Measurements from ENCODE around the gene MTCH1. TPM values are rescaled to one million over a fixed set of nuclear protein-coding genes. Genes with fewer than 3 reads are reported as not detected.

Gene MTCH1
- total RNA-seq, 2 experiments from 2014 or later = 231 to 239 TPM

DNA sequence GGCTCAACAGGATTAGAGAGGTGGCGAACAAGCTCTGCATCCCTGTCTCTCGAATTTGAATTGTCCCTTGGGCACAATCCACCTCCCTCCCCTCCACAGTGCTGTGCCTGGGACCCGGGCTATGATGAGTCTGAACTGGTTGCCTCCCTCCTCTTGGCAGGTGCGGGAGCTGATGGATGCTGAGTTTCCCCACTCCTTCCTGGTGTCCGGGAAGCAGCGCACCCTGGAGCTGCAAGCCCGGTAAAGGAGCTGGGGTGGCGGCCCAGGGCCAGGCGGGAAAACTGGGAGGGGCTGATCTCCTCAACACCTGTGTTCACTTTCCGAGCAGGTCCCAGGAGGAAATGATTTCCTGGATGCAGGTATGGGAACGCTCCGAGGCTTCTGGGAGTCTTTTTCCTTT is 34.4 kb upstream of the MTCH1 start:
- Histone ChIP-seq H3K27me3 (ENCODE audit: control insufficient read depth in 1 of 2, insufficient read depth in 2 of 2, low read length in 2 of 2) (no peaks in the 10 kb centered on the region), H3K27ac (ENCODE audit: low read depth in 1 of 2, low read length in 2 of 2) (no peak overlapping the region), H3K4me3 (ENCODE audit: low read length) (no peak overlapping the region), H3K36me3 (ENCODE audit: insufficient read depth, low read length) (no peaks in the 10 kb centered on the region), H3K9me3 (ENCODE audit: control insufficient read depth in 1 of 2, insufficient read depth in 1 of 2, low read length in 2 of 2) (no peaks in the 10 kb centered on the region), H3K4me1 (ENCODE audit: insufficient read depth, low read length) (peaks cover 52% of the 10 kb centered on the region)
- intact Hi-C loops (cut with DNase I, micrococcal nuclease) = no loop called here
- TF ChIP-seq, protein P1, sequence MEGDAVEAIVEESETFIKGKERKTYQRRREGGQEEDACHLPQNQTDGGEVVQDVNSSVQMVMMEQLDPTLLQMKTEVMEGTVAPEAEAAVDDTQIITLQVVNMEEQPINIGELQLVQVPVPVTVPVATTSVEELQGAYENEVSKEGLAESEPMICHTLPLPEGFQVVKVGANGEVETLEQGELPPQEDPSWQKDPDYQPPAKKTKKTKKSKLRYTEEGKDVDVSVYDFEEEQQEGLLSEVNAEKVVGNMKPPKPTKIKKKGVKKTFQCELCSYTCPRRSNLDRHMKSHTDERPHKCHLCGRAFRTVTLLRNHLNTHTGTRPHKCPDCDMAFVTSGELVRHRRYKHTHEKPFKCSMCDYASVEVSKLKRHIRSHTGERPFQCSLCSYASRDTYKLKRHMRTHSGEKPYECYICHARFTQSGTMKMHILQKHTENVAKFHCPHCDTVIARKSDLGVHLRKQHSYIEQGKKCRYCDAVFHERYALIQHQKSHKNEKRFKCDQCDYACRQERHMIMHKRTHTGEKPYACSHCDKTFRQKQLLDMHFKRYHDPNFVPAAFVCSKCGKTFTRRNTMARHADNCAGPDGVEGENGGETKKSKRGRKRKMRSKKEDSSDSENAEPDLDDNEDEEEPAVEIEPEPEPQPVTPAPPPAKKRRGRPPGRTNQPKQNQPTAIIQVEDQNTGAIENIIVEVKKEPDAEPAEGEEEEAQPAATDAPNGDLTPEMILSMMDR (IDR thresholded peaks at IDR 0.05) = no peak
- no peak overlapping the region for H3K27ac Mint-ChIP-seq
- H3K4me3 Mint-ChIP-seq = no peak overlapping the region
- DNase-seq (peak in 1 of 14 experiments; percentile 23), ATAC-seq (ENCODE audit: poor library complexity) (no peak)
- H3K9me3 Mint-ChIP-seq = no peaks in the 10 kb centered on the region
- peaks cover 49% of the 10 kb centered on the region for H3K4me1 Mint-ChIP-seq (ENCODE audit: low read depth)
- CTCF ChIA-PET = interaction anchor here (1.0 to 9.0 kb wide), 5 partner anchors 9 to 189 kb away, joined by 4 to 205 read pairs (median 32); partner anchors contain the start of genes PIM1 and PPIL1
- no peaks in the 10 kb centered on the region for H3K27me3 Mint-ChIP-seq
- POLR2A ChIA-PET = interaction anchor here (0.7 to 10.2 kb wide), 4 partner anchors 31 to 203 kb away, joined by 3 to 164 read pairs (median 14); partner anchors contain the start of gene PIM1
- H3K36me3 Mint-ChIP-seq (ENCODE audit: low read depth) = no peaks in the 10 kb centered on the region

DNA sequence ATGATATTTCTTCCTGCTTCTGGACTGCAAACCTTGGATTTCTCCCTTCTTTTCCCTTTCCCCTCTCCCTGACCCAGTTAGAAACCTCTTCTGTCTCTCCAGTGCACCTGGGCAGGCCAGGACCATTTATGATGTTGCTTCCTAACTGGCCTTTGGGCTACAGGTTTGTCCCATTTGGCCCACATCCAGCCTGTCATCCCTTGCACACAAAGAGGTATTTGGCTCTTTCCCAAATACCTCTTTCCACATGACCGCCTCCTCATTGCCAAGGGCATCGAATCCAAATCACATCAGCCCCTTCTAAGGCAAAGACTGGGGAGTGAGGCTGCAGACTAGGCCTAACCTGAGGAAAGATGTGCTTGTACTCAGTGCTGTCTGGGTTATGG is 33.1 kb upstream of the MTCH1 start:
- peak overlapping the region; percentile 14 for H3K27ac Mint-ChIP-seq
- no peak overlapping the region for H3K4me3 ChIP-seq (ENCODE audit: low read length)
- H3K27me3 ChIP-seq (ENCODE audit: control insufficient read depth in 1 of 2, insufficient read depth in 2 of 2, low read length in 2 of 2) = no peaks in the 10 kb centered on the region
- ATAC-seq (ENCODE audit: poor library complexity) (no peak), DNase-seq (peak in 1 of 14 experiments; percentile 25)
- H3K27me3 Mint-ChIP-seq = no peaks in the 10 kb centered on the region
- no peaks in the 10 kb centered on the region for H3K9me3 ChIP-seq (ENCODE audit: control insufficient read depth in 1 of 2, insufficient read depth in 1 of 2, low read length in 2 of 2)
- no peaks in the 10 kb centered on the region for H3K9me3 Mint-ChIP-seq
- TF ChIP-seq, protein P1 (IDR thresholded peaks at IDR 0.05) = no peak
- peaks cover 43% of the 10 kb centered on the region for H3K4me1 Mint-ChIP-seq (ENCODE audit: low read depth)
- ChIA-PET POLR2A (interaction anchor here (1.3 to 10.2 kb wide), 4 partner anchors 84 to 191 kb away, joined by 4 to 164 read pairs (median 13); partner anchors contain the start of gene PIM1), CTCF (interaction anchor here (0.8 to 9.0 kb wide), 18 partner anchors 9 to 252 kb away, joined by 3 to 205 read pairs (median 6); partner anchors contain the start of genes C6orf89, PIM1 and PPIL1)
- H3K4me1 ChIP-seq (ENCODE audit: insufficient read depth, low read length) = peaks cover 42% of the 10 kb centered on the region
- no peak overlapping the region for H3K27ac ChIP-seq (ENCODE audit: low read depth in 1 of 2, low read length in 2 of 2)
- no peaks in the 10 kb centered on the region for H3K36me3 ChIP-seq (ENCODE audit: insufficient read depth, low read length)
- intact Hi-C loops (cut with DNase I, micrococcal nuclease) = loop anchor here (2.0 to 10.0 kb wide), 6 partner anchors 32 to 394 kb away; no protein-coding TSS in a partner anchor
- no peak overlapping the region for H3K4me3 Mint-ChIP-seq
- H3K36me3 Mint-ChIP-seq (ENCODE audit: low read depth) = no peaks in the 10 kb centered on the region

DNA sequence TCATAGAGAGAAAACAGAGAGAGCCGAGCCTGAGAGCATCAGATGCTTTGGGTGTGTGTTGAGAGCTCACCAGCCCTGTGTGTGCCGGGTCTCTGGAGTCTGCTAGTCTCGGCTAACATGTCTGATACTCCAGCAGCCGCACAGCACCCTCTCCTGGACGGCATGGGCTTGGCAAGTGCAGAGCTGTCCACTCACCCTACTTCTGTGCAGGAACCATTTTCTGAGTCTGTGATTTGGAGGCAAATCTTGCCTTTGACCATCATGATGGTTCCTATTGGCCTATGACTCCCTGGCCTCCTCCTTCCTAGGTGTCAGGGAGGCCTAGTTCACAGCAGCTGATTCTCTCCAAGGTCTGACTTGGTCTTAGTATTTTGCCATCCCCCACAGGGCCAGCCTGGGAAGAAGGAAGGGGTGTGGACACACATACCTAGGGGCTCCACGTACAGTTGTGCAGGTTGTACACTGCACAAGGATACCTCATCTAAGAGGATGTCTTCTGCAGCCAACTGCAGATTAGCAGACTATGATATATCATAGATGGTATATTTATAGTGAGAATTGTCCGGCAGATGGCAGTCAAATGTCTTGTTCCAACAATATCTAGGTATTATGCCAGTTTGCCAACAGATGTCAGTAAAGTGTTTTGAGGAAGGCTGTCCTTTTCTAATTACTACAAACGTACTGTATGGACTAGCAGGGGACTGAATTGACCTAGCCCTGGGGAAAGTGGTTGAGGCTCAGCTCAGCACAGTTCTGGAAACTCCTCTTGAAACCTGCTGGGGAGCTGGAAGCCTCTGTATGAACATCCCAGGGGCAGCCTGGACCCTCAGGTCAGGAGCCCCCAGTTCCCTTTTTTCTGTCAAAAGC is 32.4 kb upstream of the MTCH1 start:
- Mint-ChIP-seq H3K27ac (peak overlapping the region; percentile 14), H3K4me3 (no peak overlapping the region), H3K27me3 (no peaks in the 10 kb centered on the region), H3K9me3 (no peaks in the 10 kb centered on the region), H3K4me1 (ENCODE audit: low read depth) (peaks cover 42% of the 10 kb centered on the region), H3K36me3 (ENCODE audit: low read depth) (no peaks in the 10 kb centered on the region)
- ATAC-seq (ENCODE audit: poor library complexity) = peak; percentile 94
- H3K36me3 ChIP-seq (ENCODE audit: insufficient read depth, low read length) = no peaks in the 10 kb centered on the region
- H3K4me1 ChIP-seq (ENCODE audit: insufficient read depth, low read length) = peaks cover 42% of the 10 kb centered on the region
- H3K27me3 ChIP-seq (ENCODE audit: control insufficient read depth in 1 of 2, insufficient read depth in 2 of 2, low read length in 2 of 2) = no peaks in the 10 kb centered on the region
- no peak overlapping the region for H3K27ac ChIP-seq (ENCODE audit: low read depth in 1 of 2, low read length in 2 of 2)
- TF ChIP-seq, protein P1 (IDR thresholded peaks at IDR 0.05) = peak; percentile 89
- no peak overlapping the region for H3K4me3 ChIP-seq (ENCODE audit: low read length)
- CTCF ChIA-PET = interaction anchor here (0.6 to 9.0 kb wide), 63 partner anchors 11 to 404 kb away, joined by 3 to 205 read pairs (median 4); partner anchors contain the start of genes C6orf89, FGD2, MTCH1 and PIM1
- intact Hi-C loops (cut with DNase I, micrococcal nuclease) = loop anchor here (1.0 to 10.0 kb wide), 13 partner anchors 32 to 394 kb away; partner anchors contain the start of genes C6orf89 (in 2 of the 2) and MTCH1 (in 1 of the 2)
- peak; percentile 81 to 92 (median 88) for DNase-seq
- POLR2A ChIA-PET = interaction anchor here (0.6 to 10.2 kb wide), 18 partner anchors 12 to 251 kb away, joined by 3 to 164 read pairs (median 4); partner anchors contain the start of genes C6orf89, MTCH1, PIM1 and PPIL1
- no peaks in the 10 kb centered on the region for H3K9me3 ChIP-seq (ENCODE audit: control insufficient read depth in 1 of 2, insufficient read depth in 1 of 2, low read length in 2 of 2)

Measured in CD4-positive, alpha-beta T cell (primary cell).